Measurements from ENCODE around the gene AHNAK2.

GRCh38 chr14:104956290-104956890 lies 21.8 kb downstream of the AHNAK2 start:
- no peak for TF ChIP-seq CTCF (IDR thresholded peaks at IDR 0.05)
- no peak for TF ChIP-seq ZFX (IDR thresholded peaks at IDR 0.05; ENCODE audit: borderline replicate concordance)

Data from 22Rv1 (cell line).